ENCODE results near the gene LONRF3. TPM values are rescaled to one million over a fixed set of nuclear protein-coding genes. Genes with fewer than 3 reads are reported as not detected.

LONRF3 gene
- 0.77 TPM in 1 of 2 replicates, not detected in the other for total RNA-seq (2014; rRNA removed; shearing (Covaris generic))
- 0.03 and 0.11 TPM in 2 replicates for polyA plus RNA-seq (2015; cell fraction: cytosol; rRNA removed)
- polyA plus RNA-seq (2015; cell fraction: nucleus; rRNA removed): not detected in 2 replicates

GRCh38 chrX:118974088-118974907 is at the start of gene LONRF3:
Gene LONRF3, plus strand, starts transcription at chrX:118974618. Its CDS starts 163 bp downstream, at chrX:118974781.
- DNase-seq (ENCODE audit: low read depth): no peak

DNA sequence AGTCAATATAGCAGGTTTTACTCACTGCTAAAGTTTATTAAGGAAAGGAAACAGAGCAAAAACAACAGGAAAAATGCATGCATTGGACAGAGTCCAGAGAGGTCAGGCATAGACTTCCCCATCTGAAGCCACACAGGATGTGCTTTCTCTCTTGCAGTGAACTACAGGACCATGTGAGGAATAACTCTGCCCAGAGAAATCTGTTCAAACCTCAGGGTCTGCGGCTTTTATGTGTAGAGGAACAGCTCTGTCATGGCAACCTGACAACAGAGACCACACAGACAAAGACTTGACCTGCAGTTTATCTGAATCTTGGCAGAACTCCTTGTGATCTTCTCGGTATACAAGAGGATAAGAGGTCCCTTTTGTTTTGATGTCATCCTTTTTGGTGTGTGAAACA is 46.3 kb upstream of the LONRF3 start:
- DNase-seq (ENCODE audit: low read depth): peak; percentile 8

- no peak for DNase-seq (ENCODE audit: low read depth)
These were observed 39.1 kb upstream of the LONRF3 start for GRCh38 chrX:118935352-118935751.

- DNase-seq (ENCODE audit: low read depth): no peak
These were observed 33.3 kb upstream of the LONRF3 start for GRCh38 chrX:118941147-118941546.

- DNase-seq (ENCODE audit: low read depth): no peak
These were observed 31.3 kb upstream of the LONRF3 start for GRCh38 chrX:118943102-118943501.

DNA sequence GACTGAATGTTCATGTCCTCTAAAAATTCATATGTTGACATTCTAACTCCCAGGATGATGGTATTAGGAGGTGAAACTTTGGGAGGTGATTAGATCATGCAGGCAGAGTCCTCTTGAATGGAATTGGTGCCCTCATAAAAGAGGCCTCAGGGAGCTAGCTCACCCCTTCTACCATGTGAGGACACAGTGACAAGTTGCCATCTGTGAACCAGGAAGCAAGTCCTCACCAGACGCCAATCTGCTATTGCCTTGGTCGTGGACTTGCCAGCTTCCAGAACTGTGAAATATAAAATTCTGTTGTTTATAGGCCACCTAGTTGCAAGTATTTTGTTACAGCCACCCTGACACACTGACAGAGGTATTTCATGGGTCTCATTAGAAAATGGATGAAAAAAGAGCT is 28.5 kb upstream of the LONRF3 start:
- DNase-seq (ENCODE audit: low read depth): no peak

DNA sequence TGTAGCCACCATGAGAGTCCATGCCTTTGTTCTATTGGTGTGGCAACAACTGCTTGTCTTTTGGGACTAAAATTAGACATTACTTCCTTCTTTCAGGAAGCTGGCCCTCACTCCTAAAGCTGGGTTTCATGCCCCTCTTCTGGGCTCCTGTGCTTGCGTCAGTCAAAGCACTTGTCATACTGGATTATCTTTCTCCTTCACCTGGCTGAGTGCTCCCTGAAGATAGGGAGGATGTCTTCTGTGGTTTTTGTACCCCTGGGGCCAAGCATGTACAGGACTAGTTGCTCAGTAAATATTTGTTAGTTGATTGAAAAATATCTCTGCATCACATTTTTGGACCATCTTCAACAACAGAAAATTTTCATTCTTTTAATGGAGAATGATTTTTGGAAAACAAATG is 26.1 kb upstream of the LONRF3 start:
- no peak for DNase-seq (ENCODE audit: low read depth)

GRCh38 chrX:118961866-118962560 is 12.4 kb upstream of the LONRF3 start:
- DNase-seq (ENCODE audit: low read depth): no peak

- no peak for DNase-seq (ENCODE audit: low read depth)
These were observed 11.3 kb upstream of the LONRF3 start for GRCh38 chrX:118963159-118963558.

DNA sequence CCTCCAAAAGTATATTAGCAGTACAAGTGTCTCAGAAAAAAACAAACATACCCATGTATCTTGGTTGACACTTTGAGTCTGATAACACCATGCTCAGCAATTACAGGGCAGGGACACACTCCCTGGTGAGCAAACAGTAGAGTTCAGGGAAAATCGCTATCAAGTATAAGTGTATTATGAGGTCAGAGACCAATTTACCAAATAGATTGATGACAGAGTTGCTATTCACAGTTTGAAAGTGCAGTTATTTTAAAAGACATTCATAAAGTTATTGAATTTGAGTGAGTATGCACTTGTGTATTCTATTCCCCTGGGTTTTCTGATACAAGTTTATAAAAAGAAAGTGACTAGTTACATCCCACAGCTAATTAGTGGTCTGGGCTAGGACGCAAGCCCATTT is 10.2 kb upstream of the LONRF3 start:
- no peak for DNase-seq (ENCODE audit: low read depth)

- DNase-seq (ENCODE audit: low read depth): no peak
These were observed 9.0 kb upstream of the LONRF3 start for GRCh38 chrX:118965395-118965794.

DNA sequence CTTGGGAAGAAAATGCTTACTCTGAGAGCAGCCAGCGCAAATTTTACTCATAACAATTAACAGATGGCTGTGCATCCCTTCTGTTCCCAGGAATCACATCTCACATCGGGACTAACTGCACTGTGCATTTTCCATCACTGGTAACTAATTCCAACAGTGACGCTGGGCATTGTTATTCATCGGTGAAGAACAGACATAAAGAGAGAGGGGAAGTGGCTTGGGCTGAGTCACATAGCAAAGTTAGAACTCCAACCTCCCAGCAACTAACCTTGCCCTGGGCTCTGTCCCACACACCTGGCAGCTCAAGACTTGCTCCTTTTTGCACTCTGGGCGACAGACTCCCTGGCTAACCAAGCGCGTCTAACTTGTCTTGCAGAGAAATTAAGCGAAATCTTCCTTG is 6.4 kb upstream of the LONRF3 start:
- peak; percentile 29 for DNase-seq (ENCODE audit: low read depth)

GRCh38 chrX:118971552-118971951 is 2.9 kb upstream of the LONRF3 start:
- DNase-seq (ENCODE audit: low read depth): no peak

- DNase-seq (ENCODE audit: low read depth): no peak
These were observed 880 bp upstream of the LONRF3 start for GRCh38 chrX:118973389-118974087.

DNA sequence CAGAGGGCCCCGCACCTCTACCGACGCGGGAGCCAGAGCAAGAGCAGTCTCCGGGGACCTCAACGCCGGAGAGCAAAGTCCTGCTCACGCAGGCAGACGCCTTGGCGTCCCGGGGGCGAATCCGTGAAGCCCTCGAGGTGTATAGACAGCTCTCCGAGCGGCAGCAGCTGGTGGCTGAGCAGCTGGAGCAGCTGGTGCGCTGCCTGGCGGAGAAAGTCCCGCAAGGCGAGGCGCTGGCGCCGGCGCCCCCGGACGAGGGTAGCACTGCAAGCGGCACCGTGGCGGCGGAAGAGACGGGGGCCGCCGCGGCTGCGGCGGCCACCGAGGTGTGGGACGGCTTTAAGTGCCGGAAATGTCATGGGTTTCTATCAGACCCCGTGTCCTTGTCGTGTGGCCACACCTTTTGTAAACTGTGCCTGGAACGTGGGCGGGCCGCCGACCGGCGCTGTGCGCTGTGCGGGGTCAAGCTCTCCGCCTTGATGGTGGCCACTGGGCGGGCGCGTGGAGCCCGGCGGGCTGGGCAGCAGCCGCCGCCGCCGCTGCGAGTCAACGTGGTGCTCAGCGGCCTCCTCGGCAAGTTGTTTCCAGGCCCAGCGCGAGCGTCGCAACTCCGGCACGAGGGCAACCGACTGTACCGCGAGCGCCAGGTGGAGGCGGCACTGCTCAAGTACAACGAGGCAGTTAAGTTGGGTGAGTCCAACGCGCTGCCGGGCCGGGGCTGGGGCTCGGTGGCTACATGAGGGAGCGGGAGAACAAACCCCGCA is 672 bp downstream of the LONRF3 start:
- DNase-seq (ENCODE audit: low read depth): no peak

GRCh38 chrX:118975831-118976598 is 1.6 kb downstream of the LONRF3 start:
- DNase-seq (ENCODE audit: low read depth): peak; percentile 61

DNA sequence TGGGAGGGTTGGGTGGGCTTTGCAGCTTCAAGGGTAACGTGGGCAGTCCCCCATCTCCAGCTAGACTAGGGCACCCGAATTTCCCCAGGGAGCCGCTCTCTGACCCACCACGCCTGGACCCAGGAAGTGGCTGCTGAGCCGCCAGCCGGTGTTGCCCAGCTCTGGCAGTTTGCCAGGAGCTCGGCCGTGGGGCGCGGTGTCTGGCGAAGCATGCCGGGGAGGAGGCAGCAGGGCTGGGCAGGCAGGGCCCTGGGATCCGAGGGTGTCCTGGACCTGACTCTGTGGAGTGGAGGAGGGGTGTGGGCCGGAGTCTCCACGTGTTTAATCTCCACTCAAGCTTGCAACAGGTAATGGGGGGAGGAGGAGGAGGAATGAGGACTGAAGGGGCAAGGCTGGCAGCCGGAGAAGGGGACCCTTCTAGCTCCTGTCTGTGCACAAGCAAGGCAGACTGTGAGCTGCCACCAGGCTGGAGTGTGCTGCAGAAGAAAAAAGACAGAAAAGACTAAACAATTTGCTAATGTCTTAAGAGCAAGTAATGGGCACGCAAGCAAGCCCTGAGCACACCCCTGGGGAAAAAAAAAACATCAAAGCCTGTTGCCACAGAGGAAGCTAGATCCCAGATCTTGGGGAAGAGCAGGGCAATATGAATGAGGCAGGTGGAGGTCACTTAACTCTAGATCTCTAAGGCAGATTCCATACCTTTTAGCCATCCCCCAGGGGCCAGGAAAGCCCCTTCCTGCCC is 2.4 kb downstream of the LONRF3 start:
- DNase-seq (ENCODE audit: low read depth): peak; percentile 7

DNA sequence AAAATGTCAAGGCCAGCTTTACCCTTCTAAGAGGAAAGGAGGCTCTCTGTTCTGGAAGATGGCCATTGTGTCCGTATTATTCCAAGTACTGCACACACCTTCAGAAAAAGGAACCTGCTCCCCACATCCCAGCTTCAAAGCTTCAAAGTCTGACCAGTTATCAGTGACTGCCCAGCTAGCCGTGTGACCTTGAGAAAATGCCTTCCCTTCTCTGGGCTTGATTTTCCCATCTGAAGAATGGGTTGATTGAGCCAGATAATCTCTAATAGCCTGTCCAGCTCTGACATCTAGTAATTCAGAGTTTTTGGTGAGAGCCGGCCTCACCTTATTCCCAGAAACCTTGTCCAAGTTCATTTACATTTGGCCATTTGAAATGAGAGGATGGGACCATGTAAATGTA is 3.0 kb downstream of the LONRF3 start:
- no peak for DNase-seq (ENCODE audit: low read depth)

- no peak for DNase-seq (ENCODE audit: low read depth)
These were observed 4.0 kb downstream of the LONRF3 start for GRCh38 chrX:118978451-118978850.

- no peak for DNase-seq (ENCODE audit: low read depth)
These were observed 6.3 kb downstream of the LONRF3 start for GRCh38 chrX:118980761-118981160.
